Measurements from ENCODE around the gene EFHB. TPM values are rescaled to one million over a fixed set of nuclear protein-coding genes. Genes with fewer than 3 reads are reported as not detected.
"Not testable (repeated sequence)": the region's sequence is repeated elsewhere in the genome, so short reads cannot be mapped to it uniquely, and the experiment has no call there.

EFHB gene
- total and polyA plus RNA-seq, 4 donors: 1.4 to 12.5 (median 4.1) TPM

- Histone ChIP-seq H3K9ac (ENCODE audit: insufficient read depth in 1 of 2, low read length in 2 of 2) (no peak overlapping the region), H3K27ac (ENCODE audit: low read depth in 1 of 2, low read length in 1 of 2) (no peak overlapping the region), H3K4me1 (ENCODE audit: control insufficient read depth in 5 of 5, insufficient read depth in 5 of 5, low read length in 5 of 5) (peaks cover 0 to 19% (median 5%) of the 10 kb centered on the region in 5 donors), H3K27me3 (ENCODE audit: control insufficient read depth in 3 of 3, insufficient read depth in 3 of 3, low read length in 2 of 3) (no peaks in the 10 kb centered on the region), H3K4me3 (no peak overlapping the region), H3K9me3 (ENCODE audit: control insufficient read depth in 4 of 4, insufficient read depth in 3 of 4, low read length in 3 of 4) (no peaks in the 10 kb centered on the region), H3K36me3 (ENCODE audit: control insufficient read depth in 4 of 4, insufficient read depth in 4 of 4, low read length in 4 of 4) (peaks cover 4 to 8% (median 6%) of the 10 kb centered on the region in 4 donors)
- TF ChIP-seq CTCF (IDR thresholded peaks at IDR 0.05; ENCODE audit: control extremely low read depth, extremely low read depth): no peak
- DNase-seq (no peak), ATAC-seq (ENCODE audit: insufficient read depth, low FRiP score) (no peak)
- 71 to 72% methylated on average over 4 of the region's 4 CpGs for WGBS, 2 donors
Measured at GRCh38 chr3:19959505-19959904, 25.5 kb upstream of the EFHB start.

- H3K4me1 ChIP-seq (ENCODE audit: control insufficient read depth in 5 of 5, insufficient read depth in 5 of 5, low read length in 5 of 5): peaks cover 0 to 14% (median 5%) of the 10 kb centered on the region in 5 donors
- H3K36me3 ChIP-seq (ENCODE audit: control insufficient read depth in 4 of 4, insufficient read depth in 4 of 4, low read length in 4 of 4); H3K27me3 ChIP-seq (ENCODE audit: control insufficient read depth in 3 of 3, insufficient read depth in 3 of 3, low read length in 2 of 3); H3K9ac ChIP-seq (ENCODE audit: insufficient read depth in 1 of 2, low read length in 2 of 2); DNase-seq; H3K27ac ChIP-seq (ENCODE audit: low read depth in 1 of 2, low read length in 1 of 2); H3K4me3 ChIP-seq; H3K9me3 ChIP-seq (ENCODE audit: control insufficient read depth in 4 of 4, insufficient read depth in 3 of 4, low read length in 3 of 4); ATAC-seq (ENCODE audit: insufficient read depth, low FRiP score): not testable (repeated sequence)
- WGBS, 2 donors: 91 to 92% methylated on average over 9 of the region's 9 CpGs
Measured at GRCh38 chr3:19957354-19957753, 23.3 kb upstream of the EFHB start.

GRCh38 chr3:19954676-19955075 lies 20.7 kb upstream of the EFHB start:
- H3K27ac ChIP-seq (ENCODE audit: low read depth in 1 of 2, low read length in 1 of 2): no peak overlapping the region
- H3K27me3 ChIP-seq (ENCODE audit: control insufficient read depth in 3 of 3, insufficient read depth in 3 of 3, low read length in 2 of 3): no peaks in the 10 kb centered on the region
- H3K4me1 ChIP-seq (ENCODE audit: control insufficient read depth in 5 of 5, insufficient read depth in 5 of 5, low read length in 5 of 5): peaks cover 0 to 9% (median 6%) of the 10 kb centered on the region in 5 donors
- 96 to 97% methylated on average over 4 of the region's 4 CpGs for WGBS, 2 donors
- TF ChIP-seq CTCF (IDR thresholded peaks at IDR 0.05; ENCODE audit: control extremely low read depth, extremely low read depth): no peak
- peaks cover 4 to 16% (median 10%) of the 10 kb centered on the region in 4 donors for H3K36me3 ChIP-seq (ENCODE audit: control insufficient read depth in 4 of 4, insufficient read depth in 4 of 4, low read length in 4 of 4)
- ATAC-seq (ENCODE audit: insufficient read depth, low FRiP score): no peak
- no peaks in the 10 kb centered on the region for H3K9me3 ChIP-seq (ENCODE audit: control insufficient read depth in 4 of 4, insufficient read depth in 3 of 4, low read length in 3 of 4)
- H3K9ac ChIP-seq (ENCODE audit: insufficient read depth in 1 of 2, low read length in 2 of 2): no peak overlapping the region
- no peak overlapping the region for H3K4me3 ChIP-seq
- no peak for DNase-seq

GRCh38 chr3:19950316-19950715 lies 16.3 kb upstream of the EFHB start:
- WGBS, 2 donors: 87 to 93% methylated on average over 2 of the region's 2 CpGs
- Histone ChIP-seq H3K9ac (ENCODE audit: insufficient read depth in 1 of 2, low read length in 2 of 2) (no peak overlapping the region), H3K4me3 (no peak overlapping the region), H3K36me3 (ENCODE audit: control insufficient read depth in 4 of 4, insufficient read depth in 4 of 4, low read length in 4 of 4) (peaks cover 0 to 13% (median 8%) of the 10 kb centered on the region in 4 donors), H3K9me3 (ENCODE audit: control insufficient read depth in 4 of 4, insufficient read depth in 3 of 4, low read length in 3 of 4) (no peaks in the 10 kb centered on the region), H3K27me3 (ENCODE audit: control insufficient read depth in 3 of 3, insufficient read depth in 3 of 3, low read length in 2 of 3) (no peaks in the 10 kb centered on the region), H3K27ac (ENCODE audit: low read depth in 1 of 2, low read length in 1 of 2) (no peak overlapping the region), H3K4me1 (ENCODE audit: control insufficient read depth in 5 of 5, insufficient read depth in 5 of 5, low read length in 5 of 5) (peaks cover 0 to 22% (median 2%) of the 10 kb centered on the region in 5 donors)
- no peak for DNase-seq
- TF ChIP-seq CTCF (IDR thresholded peaks at IDR 0.05; ENCODE audit: control extremely low read depth, extremely low read depth): no peak
- ATAC-seq (ENCODE audit: insufficient read depth, low FRiP score): no peak

Measured in lung (tissue), 12 donors.